ENCODE results near the gene ASB1. TPM values are rescaled to one million over a fixed set of nuclear protein-coding genes. Genes with fewer than 3 reads are reported as not detected.

The ASB1 gene
- total RNA-seq, 4 donors from 2014 or later = 12.4 to 19.5 (median 15.6) TPM

GRCh38 chr2:238487134-238487533, 60.4 kb downstream of the ASB1 start:
- no peaks in the 10 kb centered on the region for H3K36me3 ChIP-seq
- H3K4me1 ChIP-seq = no peaks in the 10 kb centered on the region
- no peaks in the 10 kb centered on the region for H3K9me3 ChIP-seq
- H3K27ac ChIP-seq = no peak overlapping the region
- no peak overlapping the region for H3K4me3 ChIP-seq (replicated peaks in 1 of 3)
- H3K27me3 ChIP-seq = no peaks in the 10 kb centered on the region
- intact Hi-C loops (cut with DNase I) = no loop called here
- TF ChIP-seq POLR2A (IDR thresholded peaks at IDR 0.05) (no peak), CTCF (IDR thresholded peaks at IDR 0.05) (no peak)
- DNase-seq = no peak
- 76 to 92% methylated on average over 14 of the region's 14 CpGs for WGBS, 2 donors

GRCh38 chr2:238487652-238488346, 61.1 kb downstream of the ASB1 start:
- H3K4me1 ChIP-seq = no peaks in the 10 kb centered on the region
- no peak overlapping the region for H3K4me3 ChIP-seq (replicated peaks in 1 of 3)
- DNase-seq = no peak
- no peaks in the 10 kb centered on the region for H3K9me3 ChIP-seq
- no peak overlapping the region for H3K27ac ChIP-seq
- TF ChIP-seq POLR2A (IDR thresholded peaks at IDR 0.05) = no peak
- TF ChIP-seq CTCF (IDR thresholded peaks at IDR 0.05) = no peak
- H3K36me3 ChIP-seq = no peaks in the 10 kb centered on the region
- WGBS, 2 donors = 89 to 91% methylated on average over 8 to 12 of the region's 12 CpGs
- no peaks in the 10 kb centered on the region for H3K27me3 ChIP-seq
- intact Hi-C loops (cut with DNase I) = no loop called here

- Histone ChIP-seq H3K27ac (no peak overlapping the region), H3K9me3 (no peaks in the 10 kb centered on the region), H3K4me1 (no peaks in the 10 kb centered on the region), H3K4me3 (replicated peaks in 1 of 3) (no peak overlapping the region), H3K27me3 (no peaks in the 10 kb centered on the region), H3K36me3 (no peaks in the 10 kb centered on the region)
- intact Hi-C loops (cut with DNase I) = no loop called here
- no peak for TF ChIP-seq POLR2A (IDR thresholded peaks at IDR 0.05)
- TF ChIP-seq CTCF (IDR thresholded peaks at IDR 0.05) = no peak
- 83 to 91% methylated on average over 5 to 10 of the region's 10 CpGs for WGBS, 2 donors
- no peak for DNase-seq
Observed at GRCh38 chr2:238488347-238488826, 61.7 kb downstream of the ASB1 start.

GRCh38 chr2:238489431-238489830, 62.7 kb downstream of the ASB1 start:
- no peak for DNase-seq
- TF ChIP-seq CTCF (IDR thresholded peaks at IDR 0.05) (no peak), POLR2A (IDR thresholded peaks at IDR 0.05) (no peak)
- H3K4me1 ChIP-seq = no peaks in the 10 kb centered on the region
- no peak overlapping the region for H3K4me3 ChIP-seq (replicated peaks in 1 of 3)
- H3K9me3 ChIP-seq = no peaks in the 10 kb centered on the region
- 86 to 88% methylated on average over 10 to 13 of the region's 14 CpGs for WGBS, 2 donors
- H3K36me3 ChIP-seq = no peaks in the 10 kb centered on the region
- no peak overlapping the region for H3K27ac ChIP-seq
- intact Hi-C loops (cut with DNase I) = no loop called here
- no peaks in the 10 kb centered on the region for H3K27me3 ChIP-seq

GRCh38 chr2:238489896-238490295, 63.2 kb downstream of the ASB1 start:
- Histone ChIP-seq H3K27ac (no peak overlapping the region), H3K27me3 (no peaks in the 10 kb centered on the region), H3K9me3 (no peaks in the 10 kb centered on the region), H3K36me3 (no peaks in the 10 kb centered on the region), H3K4me3 (replicated peaks in 1 of 3) (no peak overlapping the region), H3K4me1 (no peaks in the 10 kb centered on the region)
- no peak for DNase-seq
- TF ChIP-seq CTCF (IDR thresholded peaks at IDR 0.05) (no peak), POLR2A (IDR thresholded peaks at IDR 0.05) (no peak)
- intact Hi-C loops (cut with DNase I) = no loop called here
